HG03565 (cell line): ENCODE data around the gene NCOA6.
A peak's percentile ranks its signal among the peaks of the same experiment; 100 is the strongest.
"Not testable (repeated sequence)": the region's sequence is repeated elsewhere in the genome, so short reads cannot be mapped to it uniquely, and the experiment has no call there.

ENCODE experiments used
- ATAC-seq: cut with Tn5 transposase; IDR thresholded peaks from one replicate; pipeline ENCODE4 v1.9.1; 2021; ENCODE audit warnings: mild to moderate bottlenecking, moderate library complexity; ENCODE audit not compliant: unreplicated experiment

Gene NCOA6

DNA sequence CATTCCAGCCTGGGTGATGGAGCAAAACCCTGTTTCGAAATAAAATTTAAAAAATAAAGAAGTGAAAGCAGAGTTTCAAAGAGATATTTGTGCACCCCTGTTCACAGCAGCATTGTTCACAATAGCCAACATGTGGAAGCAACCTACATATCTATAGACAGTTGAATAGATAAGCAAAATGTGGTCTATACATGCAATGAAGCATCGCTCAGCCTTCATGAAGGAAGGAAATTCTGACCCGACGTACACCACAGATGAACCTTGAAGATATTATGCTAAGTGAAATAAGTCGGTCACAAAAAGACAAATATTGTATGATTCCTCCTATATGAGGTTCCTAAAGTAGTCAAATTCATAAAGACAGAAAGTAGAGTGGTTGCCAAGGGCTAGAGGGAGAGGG lies 6.5 kb upstream of the NCOA6 start:
- no peak for ATAC-seq

DNA sequence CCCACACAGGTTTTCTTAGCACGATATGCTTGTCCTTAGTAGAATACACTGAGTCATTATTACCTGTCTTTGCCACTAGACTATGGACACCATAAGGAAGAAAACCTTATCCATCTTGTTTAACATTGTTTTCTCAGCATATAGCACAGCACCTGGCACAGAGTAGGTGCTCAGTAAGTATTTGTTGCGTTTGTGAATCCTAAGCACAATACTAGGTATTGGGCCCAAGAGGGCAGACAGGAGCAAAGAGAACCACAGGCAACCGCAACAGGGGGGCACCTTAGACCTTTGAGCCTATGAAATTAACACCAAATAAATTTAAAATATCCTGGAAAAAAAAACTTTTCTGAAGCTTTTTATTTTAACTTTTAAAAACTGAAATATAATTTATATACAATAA lies 3.7 kb upstream of the NCOA6 start:
- no peak for ATAC-seq

DNA sequence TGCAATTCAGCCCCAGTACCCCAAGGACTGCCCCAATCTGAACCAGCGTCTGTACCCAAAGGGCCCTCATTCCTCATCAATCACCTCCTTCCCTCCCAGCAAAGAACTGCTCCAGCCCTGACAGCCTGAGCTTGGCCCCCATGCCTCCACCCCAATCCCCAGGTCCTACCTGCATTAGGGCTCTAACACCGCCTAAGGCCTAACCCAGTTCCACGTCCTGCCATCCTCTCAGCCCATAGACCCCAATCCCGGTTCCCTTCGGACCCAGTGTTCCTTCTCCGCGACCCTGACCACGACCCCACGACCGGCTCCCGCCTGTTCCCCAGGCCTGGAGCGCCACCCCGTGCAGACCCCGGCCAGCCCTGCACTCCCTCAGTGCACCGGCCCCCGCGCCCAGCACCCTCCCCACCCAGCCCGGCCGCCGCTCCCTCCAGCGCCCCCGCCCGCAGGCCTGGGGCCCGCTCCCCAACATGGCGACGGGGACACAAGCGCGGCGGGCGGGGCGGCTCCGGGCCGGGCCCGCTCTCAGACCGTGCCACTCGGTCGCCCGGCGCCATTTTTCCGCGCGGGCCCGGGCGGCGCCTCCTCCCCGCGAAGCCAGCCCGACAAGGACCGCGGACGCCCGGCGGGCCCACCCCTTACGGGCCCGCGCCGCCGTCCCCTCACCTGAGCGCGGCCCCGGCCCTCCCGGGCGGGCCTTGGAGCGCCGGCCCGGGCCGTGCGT lies 483 bp downstream of the NCOA6 start:
- ATAC-seq: peak; percentile 41

DNA sequence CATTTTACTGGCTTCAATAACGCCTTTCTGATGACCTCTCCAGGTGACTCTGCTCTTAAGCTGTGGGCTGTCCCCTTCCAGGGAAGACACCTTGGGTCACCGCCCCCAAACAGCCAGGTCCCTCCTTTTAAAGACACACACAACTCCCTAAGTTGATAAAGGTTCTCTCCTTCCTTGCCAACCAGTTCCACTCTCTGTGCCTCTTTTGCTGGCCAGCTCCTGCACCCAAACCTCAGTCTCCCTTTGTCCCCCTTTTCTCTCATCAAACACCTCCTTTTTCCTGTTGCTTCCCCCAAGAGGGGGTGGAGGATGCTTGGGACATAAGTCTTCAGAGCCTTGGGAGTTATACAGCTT lies 1.0 kb downstream of the NCOA6 start:
- peak; percentile 39 for ATAC-seq

DNA sequence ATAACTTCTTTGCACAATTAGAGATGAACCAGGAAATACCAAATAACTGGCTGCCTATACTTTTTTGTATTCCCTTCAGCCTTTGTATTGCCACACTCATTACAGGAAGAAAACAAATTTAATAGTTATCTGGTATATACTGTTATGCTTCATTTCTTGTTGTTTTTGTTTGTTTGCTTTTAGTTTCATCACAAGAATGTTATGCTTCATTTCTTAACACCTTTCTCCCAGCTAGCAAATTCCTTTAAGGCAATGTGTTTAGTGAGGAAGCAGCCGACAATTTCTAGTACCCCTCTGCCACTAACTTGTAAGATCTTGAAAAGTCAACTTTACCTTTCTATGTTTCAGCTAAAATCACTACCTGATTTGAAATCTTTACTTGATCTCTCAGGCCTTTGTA lies 1.4 kb downstream of the NCOA6 start:
- ATAC-seq: no peak

DNA sequence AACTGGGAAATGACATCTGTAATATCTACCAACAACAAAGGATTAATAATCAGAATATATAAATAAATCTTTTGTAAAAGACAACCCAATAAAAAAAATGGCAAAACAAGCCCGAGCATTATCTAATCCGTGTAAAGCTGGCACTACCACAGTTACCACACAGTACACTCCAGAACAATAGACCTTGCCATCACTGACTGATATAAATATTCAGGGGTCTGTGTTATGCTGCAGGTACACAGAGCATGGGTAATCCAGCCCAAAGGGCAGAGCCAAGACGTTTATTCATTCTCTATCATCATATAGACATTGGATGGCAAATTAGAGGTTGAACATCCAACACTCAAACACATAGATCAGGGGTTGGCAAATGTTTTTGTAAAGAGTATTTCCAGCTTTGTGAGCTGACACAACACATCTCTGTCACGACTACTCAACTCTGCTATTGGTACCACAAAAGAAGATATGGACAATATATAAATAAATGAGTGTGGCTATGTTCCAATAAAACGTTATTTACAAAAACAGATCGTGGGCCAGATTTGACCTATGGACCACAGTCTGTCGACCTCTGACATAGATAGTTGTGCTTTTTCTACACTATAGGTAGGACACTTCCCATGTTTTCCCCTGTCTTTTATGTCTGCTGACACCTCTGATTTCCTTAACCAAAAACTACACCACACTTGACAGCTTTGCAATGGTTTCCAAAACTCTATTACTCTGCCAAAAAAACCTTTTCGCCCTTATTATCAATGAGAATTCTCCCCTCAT lies 4.5 kb downstream of the NCOA6 start:
- no peak for ATAC-seq

DNA sequence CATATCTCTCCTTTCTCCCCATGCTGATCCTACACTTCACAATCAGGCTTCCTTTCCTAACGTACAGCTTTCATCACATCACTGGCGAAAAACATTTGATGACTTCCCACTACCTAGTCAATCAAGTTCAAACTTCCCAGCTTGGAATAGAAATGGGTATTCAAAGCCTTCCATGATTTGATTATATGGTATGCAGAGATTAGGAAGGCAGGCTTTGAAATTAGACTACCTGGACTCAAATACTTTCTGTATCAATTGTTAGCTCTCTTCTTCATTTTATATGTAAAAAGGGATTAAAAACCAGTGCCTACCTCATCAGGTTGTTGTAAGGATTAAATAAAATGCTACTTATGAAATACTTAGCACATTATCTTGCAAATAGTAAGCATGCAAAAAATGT lies 7.7 kb downstream of the NCOA6 start:
- no peak for ATAC-seq

DNA sequence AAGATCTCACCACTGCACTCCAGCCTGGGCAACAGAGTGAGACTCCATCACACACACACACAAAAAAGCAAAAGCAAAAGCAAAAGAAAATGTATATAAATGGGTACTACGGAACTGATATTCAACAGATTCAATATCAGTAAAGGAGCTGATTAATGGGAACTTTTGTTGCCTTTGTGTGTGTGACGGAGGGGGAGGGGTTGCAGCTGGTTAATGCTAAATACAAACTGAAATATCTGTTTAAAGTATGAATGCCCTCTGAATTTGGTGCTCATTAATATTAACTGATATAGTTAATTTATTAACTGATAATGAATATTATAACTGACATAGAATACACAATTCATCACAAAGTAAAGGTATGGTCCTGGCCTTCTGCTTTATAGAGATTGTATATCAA lies 8.4 kb downstream of the NCOA6 start:
- no peak for ATAC-seq

DNA sequence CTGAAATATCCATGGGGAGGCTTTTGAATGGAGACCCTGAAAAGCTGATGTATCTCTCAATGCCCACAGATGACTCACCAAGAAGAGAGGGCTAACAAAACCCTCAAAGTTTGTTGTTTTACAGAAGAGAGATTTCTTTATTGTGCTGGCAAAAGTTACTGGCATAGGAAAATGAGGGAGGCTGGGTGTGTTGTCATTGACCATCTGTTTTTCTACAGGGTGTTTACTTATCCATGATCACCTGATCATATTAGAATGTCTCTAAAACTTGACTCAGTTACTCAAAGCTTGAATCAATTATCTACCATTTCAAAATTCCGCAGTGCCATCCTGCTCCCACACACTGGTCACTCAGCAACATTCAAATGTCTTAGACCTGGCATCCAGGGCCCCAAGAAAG lies 9.8 kb downstream of the NCOA6 start:
- no peak for ATAC-seq

DNA sequence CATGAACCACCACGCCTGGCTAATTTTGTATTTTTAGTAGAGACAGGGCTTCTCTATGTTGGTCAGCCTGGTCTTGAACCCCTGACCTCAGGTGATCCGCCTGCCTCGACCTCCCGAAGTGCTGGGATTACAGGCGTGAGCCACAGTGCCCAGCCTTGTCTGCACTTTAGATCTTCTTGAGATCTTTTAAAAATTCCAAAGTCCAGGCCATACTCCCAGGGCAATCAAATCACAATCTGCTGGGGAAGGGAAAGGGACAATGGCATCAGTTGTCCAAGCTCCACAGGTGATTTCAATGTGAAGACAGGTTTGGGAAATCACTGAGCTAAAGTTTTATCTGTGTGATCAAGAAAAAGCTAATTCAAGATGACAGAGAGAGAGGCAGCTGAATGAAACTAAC lies 16.9 kb downstream of the NCOA6 start:
- no peak for ATAC-seq

DNA sequence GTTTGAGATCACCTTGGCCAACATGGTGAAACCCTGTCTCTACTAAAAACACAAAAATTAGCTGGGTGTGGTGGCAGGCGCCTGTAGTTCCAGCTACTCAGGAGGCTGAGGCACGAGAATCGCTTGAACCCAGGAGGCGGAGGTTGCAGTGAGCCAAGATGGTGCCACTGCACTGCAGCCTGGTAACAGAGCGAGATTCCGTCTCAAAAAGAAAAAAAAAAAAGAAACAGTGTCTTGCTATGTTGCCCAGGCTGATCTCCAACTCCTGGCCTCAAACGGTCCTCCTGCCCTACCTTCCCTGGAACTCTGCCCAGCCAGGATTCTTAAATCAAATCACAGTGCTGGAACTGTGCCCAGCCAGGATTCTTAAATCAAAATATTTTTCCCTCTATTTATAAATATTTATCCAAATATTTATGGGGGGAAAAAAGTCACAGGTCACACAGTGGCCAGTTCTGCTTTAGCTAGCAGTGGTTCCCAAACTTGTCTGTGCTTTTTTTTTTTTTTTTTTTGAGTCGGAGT lies 17.4 kb downstream of the NCOA6 start:
- not testable (repeated sequence) for ATAC-seq

DNA sequence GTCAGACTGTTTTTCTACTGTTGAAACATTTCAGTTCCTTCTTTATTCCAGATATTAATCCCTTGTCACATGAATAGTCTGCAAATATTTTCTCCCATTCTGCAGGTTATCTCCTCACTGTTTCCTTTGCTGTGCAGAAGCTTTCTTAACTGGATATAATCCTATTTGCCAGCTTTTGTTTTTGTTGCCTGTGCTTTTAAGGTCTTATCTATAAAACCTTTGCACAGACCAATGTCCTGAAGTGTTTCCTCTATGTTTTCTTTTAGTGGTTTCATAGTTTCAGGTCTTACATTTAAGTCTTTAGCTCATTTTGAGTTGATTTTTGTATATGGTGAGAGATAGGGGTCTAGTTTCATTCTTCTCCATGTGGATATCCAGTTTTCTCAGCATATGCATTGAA lies 19.2 kb downstream of the NCOA6 start:
- ATAC-seq: no peak

DNA sequence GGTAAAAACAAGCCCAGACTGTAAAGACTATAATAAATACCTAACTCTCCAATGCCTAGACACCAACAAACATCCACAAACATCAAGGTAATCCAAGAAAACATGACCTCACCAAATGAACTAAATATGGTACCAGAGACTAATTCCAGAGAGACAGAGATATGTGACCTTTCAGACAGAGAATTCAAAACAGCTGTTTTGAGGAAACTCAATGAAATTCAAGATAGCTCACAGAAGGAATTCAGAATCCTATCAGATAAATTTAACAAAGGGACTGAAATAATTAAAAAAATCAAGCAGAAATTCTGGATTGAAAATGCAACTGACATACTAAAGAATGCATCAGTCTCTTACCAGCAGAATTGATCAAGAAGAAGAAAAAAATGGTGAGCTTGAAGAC lies 26.6 kb downstream of the NCOA6 start:
- no peak for ATAC-seq

DNA sequence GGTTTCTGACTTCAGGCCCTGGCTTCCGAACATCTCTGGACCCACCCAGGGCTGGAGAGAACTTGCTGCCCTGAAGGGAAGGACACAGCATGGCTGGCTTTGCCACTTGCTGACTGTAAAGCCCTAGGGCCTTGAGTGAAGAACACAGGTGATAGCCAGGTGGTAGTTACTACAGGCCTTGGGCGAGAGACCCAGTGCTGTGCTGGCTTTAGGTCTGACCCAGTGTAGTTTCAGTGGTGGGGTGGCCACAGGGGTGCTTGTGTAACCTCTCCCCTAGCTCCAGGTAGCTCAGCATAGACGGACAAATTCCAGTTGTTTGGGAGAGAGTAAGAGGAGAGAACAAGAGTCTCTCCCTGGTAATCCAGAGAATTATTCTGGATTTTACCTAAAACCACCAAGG lies 27.1 kb downstream of the NCOA6 start:
- ATAC-seq: no peak

DNA sequence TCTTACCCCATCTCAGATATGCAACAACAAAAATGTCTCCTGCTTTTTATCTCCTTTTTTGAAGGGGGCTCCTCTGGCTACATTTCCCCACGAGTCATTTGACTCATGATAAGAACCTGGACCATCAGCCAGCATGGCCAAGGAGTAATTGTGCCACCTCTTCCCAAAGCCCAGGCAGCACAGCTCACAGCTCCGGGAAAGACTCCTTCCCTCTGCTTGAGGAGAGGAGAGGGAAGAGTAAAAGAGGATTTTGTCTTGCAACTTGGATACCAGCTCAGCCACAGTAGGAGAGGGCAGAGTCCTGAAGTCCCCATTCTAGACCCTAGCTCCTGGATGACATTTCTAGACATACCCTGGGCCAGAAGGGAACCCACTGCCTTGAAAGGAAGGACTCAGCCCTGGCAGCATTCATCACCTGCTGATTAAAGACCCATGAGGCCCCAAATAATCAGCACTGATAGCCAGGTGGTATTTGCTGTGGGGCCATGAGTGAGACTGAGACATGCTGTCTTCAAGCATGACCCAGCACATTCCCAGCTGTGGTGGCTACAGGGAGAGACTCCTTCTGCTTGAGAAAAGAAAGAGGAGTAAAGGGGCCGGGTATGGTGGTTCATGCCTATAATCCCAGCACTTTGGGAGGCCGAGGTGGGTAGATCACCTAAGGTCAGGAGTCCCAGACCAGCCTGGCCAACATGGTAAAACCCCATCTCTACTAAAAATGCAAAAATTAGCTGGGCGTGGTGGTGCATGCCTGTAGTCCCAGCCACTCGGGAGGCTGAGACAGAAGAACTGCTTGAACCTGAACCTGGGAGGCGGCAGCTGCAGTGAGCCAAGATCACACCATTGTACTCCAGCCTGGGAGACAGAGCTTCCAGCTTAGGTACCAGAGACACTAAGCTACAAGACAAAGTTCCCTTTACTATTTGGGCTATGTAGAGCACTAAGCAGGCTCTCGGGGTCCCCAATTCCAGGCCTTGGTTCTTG lies 28.1 kb downstream of the NCOA6 start:
- ATAC-seq: no peak

DNA sequence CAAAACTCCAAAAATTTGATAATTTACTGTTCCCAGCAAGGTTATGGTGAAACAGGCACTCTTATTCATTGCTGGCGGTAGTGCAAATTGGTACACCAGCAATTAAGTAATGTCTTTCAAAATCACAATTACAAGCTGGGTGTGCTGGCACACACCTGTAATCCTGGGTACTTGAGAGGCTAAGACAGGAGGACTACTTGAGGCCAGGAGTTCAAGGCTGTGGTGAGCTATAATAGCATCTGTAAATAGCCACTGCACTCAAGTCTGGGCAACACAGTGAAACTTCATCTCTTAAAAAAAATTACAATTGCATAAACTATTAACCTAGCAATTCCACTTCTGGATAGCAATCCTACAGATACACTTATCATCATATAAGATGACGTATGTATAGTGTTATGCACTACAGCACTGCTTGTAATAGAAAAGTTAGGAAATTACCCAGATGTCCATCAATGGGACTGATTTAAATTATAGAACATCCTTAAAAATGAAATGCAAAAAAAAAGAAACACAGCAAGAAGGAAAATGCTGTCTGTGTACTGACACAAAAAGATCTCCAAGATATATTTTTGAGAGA lies 31.4 kb downstream of the NCOA6 start:
- ATAC-seq: no peak

DNA sequence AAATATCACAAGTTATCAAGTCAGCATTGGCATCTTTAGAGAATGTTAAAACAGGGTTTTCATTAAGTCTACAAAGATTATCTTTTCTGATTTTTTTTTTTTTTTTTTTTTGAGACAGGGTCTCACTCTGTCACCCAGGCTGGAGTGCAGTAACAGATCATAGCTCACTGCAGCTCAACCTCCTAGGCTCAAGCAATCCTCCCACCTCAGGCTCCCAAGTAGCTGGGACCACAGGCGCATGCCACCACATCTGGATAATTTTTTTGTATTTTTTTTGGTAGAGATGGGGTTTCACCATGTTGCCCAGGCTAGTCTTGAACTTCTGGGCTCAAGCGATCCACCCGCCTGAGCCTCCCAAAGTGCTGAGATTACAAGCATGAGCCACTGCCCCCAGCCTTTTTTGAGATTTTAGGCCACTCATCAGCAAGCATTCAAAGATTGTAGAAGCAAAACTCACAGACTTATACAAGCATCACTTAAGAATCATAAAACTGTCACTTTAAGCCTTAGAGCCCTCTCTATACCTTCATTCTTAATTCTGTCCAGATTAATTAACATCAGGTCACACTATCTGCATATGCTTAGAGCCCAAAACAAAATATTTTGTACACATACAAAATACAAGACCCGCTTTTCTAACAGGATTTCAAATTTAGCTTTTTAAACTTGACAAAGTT lies 32.6 kb downstream of the NCOA6 start:
- no peak for ATAC-seq

DNA sequence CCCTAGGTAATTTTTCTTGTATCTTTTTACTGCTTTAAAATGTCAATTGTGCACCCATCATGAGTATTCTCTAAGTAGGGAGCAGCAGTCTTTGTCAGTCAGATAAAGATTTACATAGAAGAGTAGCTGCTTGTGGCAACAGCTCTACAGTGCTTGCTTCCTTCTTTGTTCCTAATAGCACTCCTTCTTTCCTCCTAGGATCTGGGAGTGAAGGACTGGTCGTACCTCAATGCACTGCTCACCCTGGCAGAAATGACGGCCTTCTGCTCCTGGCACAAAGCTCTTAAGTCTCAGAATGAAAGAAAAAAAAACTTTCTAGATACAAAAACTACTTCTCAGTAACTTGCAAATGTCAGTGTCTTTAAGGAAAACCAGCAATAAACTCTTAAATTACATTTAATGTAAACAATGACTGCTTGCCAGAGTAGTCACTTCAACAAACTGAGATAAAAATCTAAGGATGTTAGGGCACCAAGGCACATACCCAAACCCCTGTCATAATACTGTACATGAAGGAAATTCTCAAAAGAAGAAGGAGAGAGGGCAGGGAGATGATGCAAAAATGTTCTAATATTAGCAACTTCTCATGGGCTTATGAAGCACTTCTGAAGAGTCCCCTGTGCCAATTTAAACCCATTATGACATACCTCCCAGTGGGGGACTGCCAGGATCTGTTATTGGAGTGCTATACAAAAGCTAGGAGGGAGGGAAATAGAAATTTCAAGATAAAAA lies 34.0 kb downstream of the NCOA6 start:
- ATAC-seq: no peak

DNA sequence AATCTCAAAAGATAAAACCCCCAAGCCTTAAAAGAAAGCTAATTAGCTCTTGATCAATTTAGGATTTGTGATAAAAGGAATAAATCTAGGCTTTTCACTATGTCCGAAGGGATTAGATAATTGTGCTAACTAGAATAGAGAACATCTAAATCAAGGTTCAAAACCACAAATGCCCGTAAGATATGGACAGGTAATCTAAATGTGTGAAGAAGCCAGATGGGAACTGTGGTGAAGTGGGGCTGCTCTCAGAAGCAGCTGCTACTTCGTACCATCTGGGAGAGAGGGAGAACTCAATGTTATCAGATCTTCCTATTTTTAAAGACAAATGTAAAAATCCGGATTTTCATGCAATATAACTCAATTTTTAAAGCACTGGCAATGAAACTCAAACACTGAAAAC lies 44.2 kb downstream of the NCOA6 start:
- ATAC-seq: no peak

DNA sequence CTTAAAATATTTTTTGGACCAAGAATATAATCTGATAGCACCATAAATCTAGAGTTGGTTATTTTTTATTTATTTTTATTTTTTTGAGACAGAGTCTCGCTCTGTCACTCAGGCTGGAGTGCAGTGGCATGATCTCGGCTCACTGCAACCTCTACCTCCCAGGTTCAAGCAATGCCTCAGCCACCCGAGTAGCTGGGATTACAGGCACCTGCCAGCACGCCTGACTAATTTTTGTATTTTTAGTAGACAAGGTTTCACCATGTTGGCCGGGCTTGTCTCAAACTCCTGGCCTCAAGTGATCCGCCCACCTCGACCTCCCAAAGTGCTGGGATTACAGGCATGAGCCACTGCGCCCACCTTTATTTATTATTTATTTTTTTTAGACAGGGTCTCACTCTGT lies 45.2 kb downstream of the NCOA6 start:
- ATAC-seq: not testable (repeated sequence)
